HL-60 (cell line): ENCODE measurements around the gene RTF1.

Experiments used
- DNase-seq, 2 experiments: peaks; one replicate each; pipeline ENCODE4 v3.0.0-alpha.2; 2010 to 2020; ENCODE audit warnings: low read depth in 1 of 2, low spot score in 1 of 2
- H3K27ac ChIP-seq: fragments of 250-450 bp; sonication (Bioruptor Pico); replicated peaks from 2 replicates; pipeline ENCODE4 v1.5.1; 2020; ENCODE audit warnings: mild to moderate bottlenecking, moderate library complexity
- H3K27me3 ChIP-seq: fragments of 250-450 bp; sonication (Bioruptor Pico); 2 replicates; pipeline ENCODE4 v1.5.1; 2021; ENCODE audit warnings: mild to moderate bottlenecking, moderate library complexity; ENCODE audit not compliant: insufficient read depth, poor library complexity, severe bottlenecking
- H3K4me3 ChIP-seq: replicated peaks from 2 replicates; pipeline ENCODE4 v1.5.1; 2011; ENCODE audit warnings: mild to moderate bottlenecking, control low read depth, low read length; ENCODE audit not compliant: insufficient read depth
- CTCF ChIP-seq: IDR thresholded peaks from one replicate; pipeline ENCODE4 v1.5.1; 2011; ENCODE audit warnings: low read length, control low read depth, inconsistent platforms; ENCODE audit not compliant: insufficient read depth
- GABPA ChIP-seq: IDR thresholded peaks from 2 replicates; pipeline ENCODE4 v1.6.1; 2012; ENCODE audit warnings: low read depth
- POLR2AphosphoS5 ChIP-seq: IDR thresholded peaks from 2 replicates; pipeline ENCODE4 v1.6.1; 2012; ENCODE audit warnings: low read depth
- REST ChIP-seq: IDR thresholded peaks from 2 replicates; pipeline ENCODE4 v1.6.1; 2012; ENCODE audit warnings: low read depth; ENCODE audit not compliant: insufficient replicate concordance
- SPI1 ChIP-seq: IDR thresholded peaks from 2 replicates; pipeline ENCODE4 v1.6.1; 2012; ENCODE audit warnings: low read depth, mild to moderate bottlenecking, borderline replicate concordance

Gene RTF1

GRCh38 chr15:41487381-41487780, 70.5 kb downstream of the RTF1 start:
- no peak overlapping the region for H3K4me3 ChIP-seq
- no peak for TF ChIP-seq REST
- TF ChIP-seq GABPA, result no peak
- no peak for TF ChIP-seq CTCF
- no peak for TF ChIP-seq POLR2AphosphoS5
- TF ChIP-seq SPI1, result no peak
- H3K27me3 ChIP-seq, result peaks cover 7% of the 10 kb centered on the region
- DNase-seq, result no peak
- H3K27ac ChIP-seq, result no peak overlapping the region

GRCh38 chr15:41487802-41488201, 70.9 kb downstream of the RTF1 start:
- TF ChIP-seq CTCF (no peak), SPI1 (no peak), POLR2AphosphoS5 (no peak), REST (no peak), GABPA (no peak)
- Histone ChIP-seq H3K27me3 (peaks cover 9% of the 10 kb centered on the region), H3K4me3 (no peak overlapping the region), H3K27ac (no peak overlapping the region)
- no peak for DNase-seq

GRCh38 chr15:41489641-41490040, 72.7 kb downstream of the RTF1 start:
- H3K27me3 ChIP-seq, result peaks cover 21% of the 10 kb centered on the region
- no peak overlapping the region for H3K27ac ChIP-seq
- TF ChIP-seq SPI1 (no peak), REST (no peak), GABPA (no peak), POLR2AphosphoS5 (no peak), CTCF (no peak)
- no peak overlapping the region for H3K4me3 ChIP-seq
- no peak for DNase-seq
